Karpas-422 (cell line): ENCODE results near the gene TEX13B. TPM values are rescaled to one million over a fixed set of nuclear protein-coding genes. Genes with fewer than 3 reads are reported as not detected.

Experiments
- DNase-seq: peaks from one replicate; pipeline ENCODE4 v3.0.0-alpha.2; 2015
- H2AFZ ChIP-seq: fragments of 200-600 bp; sonication (generic); 2 replicates; pipeline ENCODE4 v1.6.1; 2014; ENCODE audit warnings: antibody characterized with exemption, low read length, mixed read lengths
- H3K27ac ChIP-seq: fragments of 200-600 bp; sonication (generic); 2 replicates; pipeline ENCODE4 v1.5.1; 2014; ENCODE audit warnings: mild to moderate bottlenecking, low read length, moderate library complexity
- H3K27me3 ChIP-seq: fragments of 200-600 bp; sonication (generic); 2 replicates; pipeline ENCODE4 v1.6.1; 2014; ENCODE audit warnings: low read length, mixed read lengths
- H3K36me3 ChIP-seq: fragments of 200-600 bp; sonication (generic); 2 replicates; pipeline ENCODE4 v1.6.1; 2014; ENCODE audit warnings: low read length, mixed read lengths; ENCODE audit not compliant: insufficient read depth
- H3K4me1 ChIP-seq: fragments of 200-600 bp; sonication (generic); 2 replicates; pipeline ENCODE4 v1.6.1; 2014; ENCODE audit warnings: mild to moderate bottlenecking, low read length, mixed read lengths
- H3K4me2 ChIP-seq: fragments of 200-600 bp; sonication (generic); 2 replicates; pipeline ENCODE4 v1.6.1; 2014; ENCODE audit warnings: low read length, low read depth, mild to moderate bottlenecking; ENCODE audit not compliant: poor library complexity, severe bottlenecking
- H3K4me3 ChIP-seq: fragments of 200-600 bp; sonication (generic); 2 replicates; pipeline ENCODE4 v1.5.1; 2014; ENCODE audit warnings: mild to moderate bottlenecking, antibody characterized with exemption, low read length, mixed read lengths
- H3K79me2 ChIP-seq: fragments of 200-600 bp; sonication (generic); 2 replicates; pipeline ENCODE4 v1.6.1; 2014; ENCODE audit warnings: mild to moderate bottlenecking, low read length, mixed read lengths
- H3K9ac ChIP-seq: fragments of 200-600 bp; sonication (generic); 2 replicates; pipeline ENCODE4 v1.6.0; 2014; ENCODE audit warnings: low read length
- H3K9me2 ChIP-seq: fragments of 200-600 bp; sonication (generic), shearing (Covaris generic); replicated peaks from 2 replicates; pipeline ENCODE4 v1.6.0; 2014; ENCODE audit warnings: mild to moderate bottlenecking, low read length, moderate library complexity; ENCODE audit not compliant: insufficient read depth
- H3K9me3 ChIP-seq: fragments of 300-700, 200-600 bp; sonication (generic); 2 replicates; pipeline ENCODE4 v1.6.1; 2014; ENCODE audit warnings: low read length, mixed read lengths
- H4K20me1 ChIP-seq: fragments of 200-600 bp; sonication (generic); 2 replicates; pipeline ENCODE4 v1.6.1; 2014; ENCODE audit warnings: mild to moderate bottlenecking, antibody characterized with exemption, low read length, low read depth; ENCODE audit not compliant: insufficient read depth
- total RNA-seq: library from RNA; depleted of rRNA; stranded (reverse); fragments of >200 nt; shearing (Covaris generic); gene quantifications from 2 replicates; pipeline ENCODE4 v1.2.3, GENCODE V29; 2014; ENCODE audit warnings: low replicate concordance

Gene TEX13B
- total RNA-seq, 1 experiment from 2014 or later: not detected

DNA sequence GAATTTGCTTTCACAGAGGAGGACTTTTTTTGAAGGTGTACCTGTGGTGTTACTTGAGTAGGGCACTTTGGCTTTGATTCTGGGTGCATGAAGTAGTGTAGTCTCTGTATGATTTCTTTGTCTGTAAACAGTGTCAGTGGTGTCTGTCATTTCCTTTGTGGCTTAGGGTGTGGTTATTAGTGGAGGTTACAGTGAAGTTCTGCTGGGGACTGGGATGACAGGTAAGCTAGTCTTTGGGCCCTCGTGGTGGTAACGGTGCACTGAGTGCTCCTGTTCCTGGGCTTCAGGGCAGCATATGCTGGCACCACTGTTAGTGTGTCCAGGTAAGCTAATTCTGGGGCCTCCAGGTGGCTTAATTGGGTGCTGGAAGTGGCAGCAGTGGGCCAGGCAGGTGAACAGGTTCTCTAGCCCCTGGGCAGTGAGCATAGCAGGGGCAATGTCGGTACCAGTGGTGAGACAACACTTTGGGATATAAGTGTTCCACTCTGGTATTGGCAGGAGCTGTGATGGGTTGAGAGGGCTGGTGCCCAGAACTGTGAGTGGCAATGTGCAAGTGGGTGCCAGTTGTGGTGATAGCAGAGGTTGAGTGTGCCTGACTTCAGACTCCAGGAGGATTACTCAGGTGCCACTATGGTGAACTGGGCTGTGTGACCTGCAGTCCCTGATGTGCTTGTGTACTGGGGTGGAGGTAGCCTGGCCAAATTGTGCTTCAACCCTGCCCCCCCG, 36.6 kb upstream of the TEX13B start:
- Histone ChIP-seq H3K9ac (no peak overlapping the region), H3K36me3 (no peaks in the 10 kb centered on the region), H3K27ac (no peak overlapping the region), H3K4me1 (no peaks in the 10 kb centered on the region), H3K9me2 (no peaks in the 10 kb centered on the region), H4K20me1 (no peaks in the 10 kb centered on the region), H3K27me3 (no peaks in the 10 kb centered on the region), H3K4me3 (no peak overlapping the region), H3K9me3 (no peaks in the 10 kb centered on the region), H3K4me2 (no peak overlapping the region), H2AFZ (no peak overlapping the region), H3K79me2 (no peaks in the 10 kb centered on the region)
- DNase-seq: no peak

DNA sequence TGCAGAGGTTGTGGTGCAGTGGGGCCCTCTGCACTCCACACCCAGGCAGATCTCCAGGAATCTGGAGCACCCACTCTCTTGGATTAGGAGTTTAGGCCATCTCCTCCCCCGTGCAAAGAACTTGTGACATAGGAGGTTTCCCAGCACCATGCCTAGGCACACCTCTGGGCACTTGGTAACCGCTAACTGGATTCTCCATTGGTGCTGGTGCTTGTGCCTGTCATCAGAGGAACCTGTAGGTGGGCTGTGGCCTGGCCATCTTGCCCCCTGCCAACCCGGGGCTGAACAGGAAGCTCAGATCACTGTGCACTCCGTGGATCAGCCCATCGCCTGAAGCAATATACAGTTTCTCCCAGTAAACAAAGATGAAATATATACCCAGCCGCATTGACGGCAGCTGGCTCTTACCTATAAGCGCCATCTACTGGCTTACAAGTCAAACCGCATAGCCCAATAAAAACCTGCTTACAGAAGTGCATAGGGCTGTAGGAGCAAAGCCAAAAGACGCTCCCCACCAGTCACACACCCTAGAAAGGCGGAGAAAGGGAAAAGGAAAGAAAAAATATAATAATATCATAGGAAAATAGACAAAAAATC, 19.1 kb upstream of the TEX13B start:
- Histone ChIP-seq H3K4me1 (no peaks in the 10 kb centered on the region), H2AFZ (no peak overlapping the region), H3K27me3 (no peaks in the 10 kb centered on the region), H3K9ac (no peak overlapping the region), H3K36me3 (no peaks in the 10 kb centered on the region), H3K79me2 (no peaks in the 10 kb centered on the region), H3K9me2 (no peaks in the 10 kb centered on the region), H3K4me3 (no peak overlapping the region), H3K27ac (no peak overlapping the region), H4K20me1 (no peaks in the 10 kb centered on the region), H3K4me2 (no peak overlapping the region), H3K9me3 (no peaks in the 10 kb centered on the region)
- DNase-seq: peak; percentile 81

DNA sequence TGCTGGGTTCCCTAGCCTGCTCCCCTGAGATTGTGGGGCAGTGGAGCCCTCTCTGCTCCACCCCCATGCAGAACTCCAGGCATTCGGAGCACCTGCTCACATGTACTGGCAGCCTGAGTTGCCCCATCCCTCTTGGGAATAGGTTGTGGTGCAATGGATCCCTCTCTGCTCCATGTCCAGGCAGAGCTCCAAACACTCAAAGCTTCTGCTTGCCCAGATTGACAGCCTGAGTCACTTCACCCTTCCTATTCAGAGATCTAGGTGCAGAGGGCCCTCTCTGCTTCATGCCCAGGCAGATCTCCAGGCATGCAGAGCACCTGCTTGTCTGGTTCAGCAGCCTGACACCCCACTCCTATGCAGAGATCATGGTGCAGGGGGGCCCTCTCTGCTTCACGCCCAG, 18.6 kb upstream of the TEX13B start:
- no peaks in the 10 kb centered on the region for H3K79me2 ChIP-seq
- no peaks in the 10 kb centered on the region for H3K9me2 ChIP-seq
- H3K9me3 ChIP-seq: no peaks in the 10 kb centered on the region
- H3K4me2 ChIP-seq: no peak overlapping the region
- no peak for DNase-seq
- no peaks in the 10 kb centered on the region for H4K20me1 ChIP-seq
- H3K27me3 ChIP-seq: no peaks in the 10 kb centered on the region
- H3K27ac ChIP-seq: no peak overlapping the region
- H3K9ac ChIP-seq: no peak overlapping the region
- no peak overlapping the region for H2AFZ ChIP-seq
- H3K36me3 ChIP-seq: no peaks in the 10 kb centered on the region
- no peak overlapping the region for H3K4me3 ChIP-seq
- H3K4me1 ChIP-seq: no peaks in the 10 kb centered on the region

DNA sequence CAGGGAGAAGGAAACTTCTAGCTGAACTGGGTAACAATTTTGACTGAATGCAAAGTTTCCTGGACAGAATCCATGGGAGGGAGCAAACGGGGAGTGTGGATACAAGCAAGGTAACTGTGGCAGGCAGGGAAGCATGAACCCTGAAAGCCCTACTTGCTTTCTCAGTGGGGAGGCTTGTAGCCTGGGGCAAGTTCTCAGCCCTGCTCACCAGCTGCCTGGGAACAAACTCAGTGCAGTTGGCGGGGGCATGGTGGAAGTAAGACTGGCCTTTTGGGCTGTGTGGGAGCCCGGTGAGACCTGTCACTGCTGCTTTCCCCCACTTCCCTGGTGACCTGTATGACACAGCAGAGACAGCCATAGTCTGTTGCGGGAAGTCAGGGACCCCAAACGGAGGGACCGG, 14.0 kb upstream of the TEX13B start:
- Histone ChIP-seq H3K27me3 (no peaks in the 10 kb centered on the region), H3K4me1 (no peaks in the 10 kb centered on the region), H3K4me2 (no peak overlapping the region), H3K79me2 (no peaks in the 10 kb centered on the region), H3K9me3 (no peaks in the 10 kb centered on the region), H3K4me3 (no peak overlapping the region), H3K27ac (no peak overlapping the region), H4K20me1 (no peaks in the 10 kb centered on the region), H3K9ac (no peak overlapping the region), H3K9me2 (no peaks in the 10 kb centered on the region), H3K36me3 (no peaks in the 10 kb centered on the region), H2AFZ (no peak overlapping the region)
- DNase-seq: no peak

DNA sequence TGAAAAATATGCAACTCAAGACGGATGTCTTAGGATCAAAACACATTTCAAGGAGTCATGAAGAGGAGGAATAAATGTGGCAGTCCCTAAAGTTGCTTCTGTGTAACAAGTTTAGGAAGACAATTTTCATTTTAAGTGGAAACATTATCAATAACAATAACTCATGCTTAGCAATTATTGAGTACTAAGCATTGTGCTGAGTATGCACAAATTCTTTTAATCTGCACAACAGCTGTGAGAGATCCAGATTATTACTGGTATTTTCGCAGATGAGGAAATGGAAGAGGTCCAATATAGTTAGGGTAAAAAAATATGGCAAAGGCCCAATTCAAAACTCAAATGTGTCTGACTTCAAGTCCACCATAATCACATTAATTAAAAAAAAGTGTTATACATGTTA, 2.9 kb upstream of the TEX13B start:
- Histone ChIP-seq H4K20me1 (no peaks in the 10 kb centered on the region), H3K4me1 (no peaks in the 10 kb centered on the region), H3K27me3 (no peaks in the 10 kb centered on the region), H2AFZ (no peak overlapping the region), H3K9me2 (no peaks in the 10 kb centered on the region), H3K9ac (no peak overlapping the region), H3K4me3 (no peak overlapping the region), H3K4me2 (no peak overlapping the region), H3K9me3 (no peaks in the 10 kb centered on the region), H3K27ac (no peak overlapping the region), H3K36me3 (no peaks in the 10 kb centered on the region), H3K79me2 (no peaks in the 10 kb centered on the region)
- peak; percentile 17 for DNase-seq

DNA sequence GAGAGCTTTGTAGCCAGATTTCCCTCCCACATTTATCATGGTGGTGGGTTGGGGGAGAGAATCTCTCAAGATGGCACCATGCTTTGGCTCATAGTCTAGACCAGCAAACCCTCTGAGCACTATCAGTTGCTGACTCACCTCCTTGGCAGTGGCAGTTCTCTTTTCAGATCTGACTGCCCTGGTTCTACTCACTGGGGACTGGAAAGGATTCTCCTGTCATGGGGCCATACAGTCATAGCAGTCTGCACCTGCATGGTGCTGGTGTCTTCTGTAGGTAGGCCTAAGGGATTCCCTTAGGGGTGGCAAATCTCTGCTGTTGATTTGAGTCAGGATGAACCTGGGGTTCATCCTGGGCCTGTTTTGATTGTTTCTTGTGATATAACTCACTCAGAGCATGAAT, 2.6 kb downstream of the TEX13B start:
- H3K4me1 ChIP-seq: peaks cover 5% of the 10 kb centered on the region
- DNase-seq: no peak
- no peaks in the 10 kb centered on the region for H3K9me2 ChIP-seq
- H3K9me3 ChIP-seq: no peaks in the 10 kb centered on the region
- H3K27me3 ChIP-seq: no peaks in the 10 kb centered on the region
- no peaks in the 10 kb centered on the region for H4K20me1 ChIP-seq
- H3K27ac ChIP-seq: no peak overlapping the region
- no peak overlapping the region for H3K4me2 ChIP-seq
- H3K9ac ChIP-seq: no peak overlapping the region
- no peak overlapping the region for H3K4me3 ChIP-seq
- H3K36me3 ChIP-seq: no peaks in the 10 kb centered on the region
- H2AFZ ChIP-seq: no peak overlapping the region
- no peaks in the 10 kb centered on the region for H3K79me2 ChIP-seq

DNA sequence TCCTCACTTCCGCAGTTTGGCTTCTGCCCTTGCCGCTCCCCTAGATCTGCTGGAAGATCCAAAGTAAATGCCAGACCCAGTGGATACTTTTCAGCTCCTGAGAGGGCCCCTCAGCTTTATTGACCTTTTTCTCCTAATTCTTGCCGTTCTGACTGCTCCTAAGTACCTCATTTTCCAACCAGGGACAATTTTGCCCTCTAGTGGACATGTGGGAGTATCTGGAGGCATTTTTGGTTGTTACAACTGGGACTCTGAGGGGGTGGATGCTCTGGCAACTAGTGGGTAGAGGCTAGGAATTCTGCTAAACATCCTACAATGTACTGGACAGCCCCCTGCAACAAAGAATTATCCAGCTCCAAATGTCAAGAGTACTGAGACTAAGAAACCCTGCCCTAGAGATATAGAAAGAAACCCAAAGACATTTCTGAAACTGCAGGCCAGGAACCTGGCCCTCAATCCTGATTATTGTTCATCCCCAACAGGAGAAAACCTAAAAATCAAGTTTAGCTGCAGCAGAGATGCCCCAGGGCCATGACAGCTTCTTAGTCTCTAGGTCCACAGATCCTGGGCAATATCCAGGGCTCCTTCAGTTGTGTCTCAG, 3.4 kb downstream of the TEX13B start:
- Histone ChIP-seq H2AFZ (no peak overlapping the region), H3K27me3 (no peaks in the 10 kb centered on the region), H3K4me2 (no peak overlapping the region), H3K79me2 (no peaks in the 10 kb centered on the region), H3K9ac (no peak overlapping the region), H3K4me3 (no peak overlapping the region), H3K27ac (no peak overlapping the region), H3K9me2 (no peaks in the 10 kb centered on the region), H3K36me3 (no peaks in the 10 kb centered on the region), H4K20me1 (no peaks in the 10 kb centered on the region), H3K4me1 (peaks cover 5% of the 10 kb centered on the region), H3K9me3 (no peaks in the 10 kb centered on the region)
- peak; percentile 71 for DNase-seq

DNA sequence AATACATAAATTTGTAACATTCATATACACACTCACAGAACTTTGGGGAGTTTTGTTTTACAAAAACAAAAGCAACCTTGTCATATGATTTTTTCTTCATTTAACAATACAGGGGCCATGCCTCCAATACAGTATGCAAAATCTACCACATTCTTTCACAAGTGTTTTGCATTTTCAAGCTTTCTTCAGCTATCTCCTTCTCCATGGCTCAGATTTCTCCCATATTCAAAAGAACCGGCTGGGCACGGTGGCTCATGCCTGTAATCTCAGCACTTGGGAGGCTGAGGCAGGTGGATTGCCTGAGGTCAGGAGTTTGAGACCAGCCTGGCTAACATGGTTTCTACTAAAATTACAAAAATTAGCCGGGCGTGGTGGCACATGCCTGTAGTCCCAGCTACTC, 4.1 kb downstream of the TEX13B start:
- no peak for DNase-seq
- H3K9ac ChIP-seq: no peak overlapping the region
- H3K4me2 ChIP-seq: no peak overlapping the region
- H2AFZ ChIP-seq: no peak overlapping the region
- H3K9me3 ChIP-seq: no peaks in the 10 kb centered on the region
- no peaks in the 10 kb centered on the region for H4K20me1 ChIP-seq
- no peaks in the 10 kb centered on the region for H3K36me3 ChIP-seq
- no peak overlapping the region for H3K27ac ChIP-seq
- H3K9me2 ChIP-seq: no peaks in the 10 kb centered on the region
- no peak overlapping the region for H3K4me3 ChIP-seq
- no peaks in the 10 kb centered on the region for H3K79me2 ChIP-seq
- peaks cover 5% of the 10 kb centered on the region for H3K4me1 ChIP-seq
- no peaks in the 10 kb centered on the region for H3K27me3 ChIP-seq
